HL-60 (cell line): Measurements from ENCODE around the gene AGPAT4.

Experiments used
- DNase-seq, 2 experiments: peaks; one replicate each; pipeline ENCODE4 v3.0.0-alpha.2; 2010 to 2020; ENCODE audit warnings: low read depth in 1 of 2, low spot score in 1 of 2
- H3K27ac ChIP-seq: fragments of 250-450 bp; sonication (Bioruptor Pico); replicated peaks from 2 replicates; pipeline ENCODE4 v1.5.1; 2020; ENCODE audit warnings: mild to moderate bottlenecking, moderate library complexity
- H3K27me3 ChIP-seq: fragments of 250-450 bp; sonication (Bioruptor Pico); 2 replicates; pipeline ENCODE4 v1.5.1; 2021; ENCODE audit warnings: mild to moderate bottlenecking, moderate library complexity; ENCODE audit not compliant: insufficient read depth, poor library complexity, severe bottlenecking
- H3K4me3 ChIP-seq: replicated peaks from 2 replicates; pipeline ENCODE4 v1.5.1; 2011; ENCODE audit warnings: mild to moderate bottlenecking, control low read depth, low read length; ENCODE audit not compliant: insufficient read depth
- CTCF ChIP-seq: IDR thresholded peaks from one replicate; pipeline ENCODE4 v1.5.1; 2011; ENCODE audit warnings: low read length, control low read depth, inconsistent platforms; ENCODE audit not compliant: insufficient read depth
- GABPA ChIP-seq: IDR thresholded peaks from 2 replicates; pipeline ENCODE4 v1.6.1; 2012; ENCODE audit warnings: low read depth
- POLR2AphosphoS5 ChIP-seq: IDR thresholded peaks from 2 replicates; pipeline ENCODE4 v1.6.1; 2012; ENCODE audit warnings: low read depth
- REST ChIP-seq: IDR thresholded peaks from 2 replicates; pipeline ENCODE4 v1.6.1; 2012; ENCODE audit warnings: low read depth; ENCODE audit not compliant: insufficient replicate concordance
- SPI1 ChIP-seq: IDR thresholded peaks from 2 replicates; pipeline ENCODE4 v1.6.1; 2012; ENCODE audit warnings: low read depth, mild to moderate bottlenecking, borderline replicate concordance

The AGPAT4 gene

GRCh38 chr6:161216616-161217205 is 57.1 kb downstream of the AGPAT4 start:
- Histone ChIP-seq H3K4me3 (no peak overlapping the region), H3K27ac (no peak overlapping the region), H3K27me3 (no peaks in the 10 kb centered on the region)
- DNase-seq: no peak
- no peak for TF ChIP-seq GABPA
- TF ChIP-seq POLR2AphosphoS5: no peak
- TF ChIP-seq REST: no peak
- TF ChIP-seq CTCF: no peak
- no peak for TF ChIP-seq SPI1

GRCh38 chr6:161215876-161216615 is 57.8 kb downstream of the AGPAT4 start:
- TF ChIP-seq POLR2AphosphoS5 (no peak), SPI1 (no peak), CTCF (no peak), REST (no peak), GABPA (no peak)
- Histone ChIP-seq H3K27ac (no peak overlapping the region), H3K4me3 (no peak overlapping the region), H3K27me3 (no peaks in the 10 kb centered on the region)
- no peak for DNase-seq

- Histone ChIP-seq H3K27ac (no peak overlapping the region), H3K27me3 (no peaks in the 10 kb centered on the region), H3K4me3 (no peak overlapping the region)
- no peak for TF ChIP-seq GABPA
- no peak for DNase-seq
Observed at GRCh38 chr6:161215193-161215592, 58.7 kb downstream of the AGPAT4 start.

- DNase-seq: no peak
- H3K27ac ChIP-seq: no peak overlapping the region
- TF ChIP-seq REST (no peak), CTCF (no peak), POLR2AphosphoS5 (no peak), SPI1 (no peak), GABPA (no peak)
- H3K4me3 ChIP-seq: no peak overlapping the region
- H3K27me3 ChIP-seq: no peaks in the 10 kb centered on the region
Observed at GRCh38 chr6:161214722-161215121, 59.1 kb downstream of the AGPAT4 start.
